Measurements from ENCODE around the gene ANK3.

DNA sequence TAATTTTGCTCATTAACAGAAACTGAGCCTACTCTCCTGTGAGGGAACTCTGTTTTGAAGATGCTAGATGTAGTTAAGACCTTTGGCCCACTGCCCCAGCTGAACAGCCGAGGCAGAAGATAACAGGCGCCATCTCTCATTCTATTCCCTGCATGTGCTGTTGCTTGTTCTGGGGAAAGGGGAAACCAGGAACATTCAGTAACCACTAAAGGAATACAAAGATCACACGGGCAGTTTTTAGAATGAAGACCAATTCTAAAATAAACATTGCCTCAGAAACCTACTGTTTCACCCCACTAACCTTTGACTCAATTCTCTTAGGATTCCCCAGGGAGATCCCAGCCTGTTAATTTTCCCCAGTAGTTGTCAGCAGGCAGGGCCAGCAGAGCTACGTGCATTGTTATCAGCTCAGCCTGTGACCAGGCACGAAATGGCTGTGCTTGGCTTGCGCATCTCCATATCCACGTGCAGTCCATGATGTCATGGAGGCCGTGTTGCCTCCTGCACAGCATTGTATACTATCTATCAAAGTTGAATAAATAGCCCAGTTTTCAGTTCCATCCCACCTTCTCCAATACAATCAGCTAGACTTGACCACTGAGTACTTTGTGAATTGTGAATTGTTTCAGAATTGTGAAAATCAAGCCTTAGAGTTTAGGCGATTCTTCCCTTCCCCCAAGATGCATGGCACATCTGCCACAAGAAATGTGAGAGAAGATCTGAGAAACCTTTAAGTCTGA lies 36.0 kb downstream of the ANK3 start:
- TF ChIP-seq GATA2 (IDR thresholded peaks at IDR 0.05; ENCODE audit: low read depth, low read length) (no peak), GATA3 (IDR thresholded peaks at IDR 0.05; ENCODE audit: low read depth, low read length) (no peak)
